D721Med (cell line): ENCODE data around the gene FAM43A.
A peak's percentile ranks its signal among the peaks of the same experiment; 100 is the strongest.

ENCODE experiments used
- DNase-seq: peaks from one replicate; pipeline ENCODE4 v3.0.0; 2011; ENCODE audit warnings: low spot score; ENCODE audit not compliant: insufficient read length
- FAIRE-seq: peaks from 2 replicates; lab custom pipeline; 2011; peaks lifted over from hg19 to GRCh38; lab: Jason Lieb, UNC
- TF ChIP-seq, protein P1 (sequence below): IDR thresholded peaks from 2 replicates; pipeline ENCODE4 v1.5.1; 2012; ENCODE audit warnings: mild to moderate bottlenecking, control low read depth; ENCODE audit not compliant: insufficient read depth; ENCODE audit errors: missing control alignments

The FAM43A gene

DNA sequence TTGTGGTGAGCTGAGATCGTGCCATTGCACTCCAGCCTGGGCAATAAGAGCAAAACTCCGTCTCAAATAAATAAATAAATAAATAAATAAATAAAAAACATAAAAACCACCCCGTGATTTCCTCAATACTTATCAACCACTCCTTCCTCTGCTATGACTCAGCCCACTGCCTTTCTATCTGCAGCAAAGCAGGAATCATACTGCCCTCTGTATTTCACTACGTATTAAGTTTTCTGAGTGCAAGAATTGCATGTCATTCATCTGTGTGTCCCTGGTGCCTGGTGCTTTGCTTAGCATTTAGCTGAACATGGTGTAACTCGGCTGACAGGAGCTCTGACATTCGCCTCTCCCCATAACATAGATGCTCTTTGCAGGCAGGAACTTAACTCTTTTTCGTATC lies 20.8 kb upstream of the FAM43A start:
- no peak for FAIRE-seq
- TF ChIP-seq, protein P1, sequence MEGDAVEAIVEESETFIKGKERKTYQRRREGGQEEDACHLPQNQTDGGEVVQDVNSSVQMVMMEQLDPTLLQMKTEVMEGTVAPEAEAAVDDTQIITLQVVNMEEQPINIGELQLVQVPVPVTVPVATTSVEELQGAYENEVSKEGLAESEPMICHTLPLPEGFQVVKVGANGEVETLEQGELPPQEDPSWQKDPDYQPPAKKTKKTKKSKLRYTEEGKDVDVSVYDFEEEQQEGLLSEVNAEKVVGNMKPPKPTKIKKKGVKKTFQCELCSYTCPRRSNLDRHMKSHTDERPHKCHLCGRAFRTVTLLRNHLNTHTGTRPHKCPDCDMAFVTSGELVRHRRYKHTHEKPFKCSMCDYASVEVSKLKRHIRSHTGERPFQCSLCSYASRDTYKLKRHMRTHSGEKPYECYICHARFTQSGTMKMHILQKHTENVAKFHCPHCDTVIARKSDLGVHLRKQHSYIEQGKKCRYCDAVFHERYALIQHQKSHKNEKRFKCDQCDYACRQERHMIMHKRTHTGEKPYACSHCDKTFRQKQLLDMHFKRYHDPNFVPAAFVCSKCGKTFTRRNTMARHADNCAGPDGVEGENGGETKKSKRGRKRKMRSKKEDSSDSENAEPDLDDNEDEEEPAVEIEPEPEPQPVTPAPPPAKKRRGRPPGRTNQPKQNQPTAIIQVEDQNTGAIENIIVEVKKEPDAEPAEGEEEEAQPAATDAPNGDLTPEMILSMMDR = no peak
- DNase-seq = no peak

DNA sequence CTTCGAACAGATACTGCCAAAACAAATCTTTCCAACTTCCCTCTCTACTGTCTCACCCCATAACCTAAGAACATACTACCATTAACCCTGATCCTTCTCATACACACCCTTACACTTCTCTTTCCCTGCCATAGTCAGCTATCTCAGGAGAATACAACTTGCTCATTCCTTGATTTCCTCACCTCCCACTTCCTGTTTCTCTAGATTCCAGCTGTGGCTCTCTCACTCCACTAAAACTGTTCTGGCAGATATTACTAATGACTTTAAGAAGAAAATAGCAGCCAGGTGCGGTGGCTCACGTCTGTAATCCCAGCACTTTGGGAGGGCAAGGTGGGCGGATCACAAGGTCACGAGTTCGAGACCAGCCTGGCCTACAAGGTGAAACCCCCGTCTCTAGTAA lies 18.3 kb upstream of the FAM43A start:
- TF ChIP-seq, protein P1 = no peak
- DNase-seq (no peak), FAIRE-seq (no peak)

DNA sequence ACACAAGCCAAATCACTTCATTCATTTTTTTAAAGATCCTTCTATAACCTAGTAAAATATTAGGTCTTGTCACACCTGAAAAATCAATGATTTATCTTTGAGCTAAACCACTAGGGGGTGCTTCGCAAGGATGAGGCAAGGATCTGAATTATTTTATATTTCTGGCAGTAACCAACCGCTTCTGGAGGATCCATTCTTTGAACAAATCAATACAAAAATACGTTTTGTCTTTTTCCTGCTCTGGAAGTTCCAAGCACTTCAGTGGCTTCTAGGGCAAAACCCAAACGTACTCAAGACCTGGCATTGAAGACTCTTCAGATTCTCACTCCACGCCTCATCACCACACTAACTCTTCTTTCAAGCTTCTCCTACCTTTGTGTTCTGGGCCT lies 14.2 kb upstream of the FAM43A start:
- DNase-seq (no peak), FAIRE-seq (no peak)
- TF ChIP-seq, protein P1 = peak; percentile 61

DNA sequence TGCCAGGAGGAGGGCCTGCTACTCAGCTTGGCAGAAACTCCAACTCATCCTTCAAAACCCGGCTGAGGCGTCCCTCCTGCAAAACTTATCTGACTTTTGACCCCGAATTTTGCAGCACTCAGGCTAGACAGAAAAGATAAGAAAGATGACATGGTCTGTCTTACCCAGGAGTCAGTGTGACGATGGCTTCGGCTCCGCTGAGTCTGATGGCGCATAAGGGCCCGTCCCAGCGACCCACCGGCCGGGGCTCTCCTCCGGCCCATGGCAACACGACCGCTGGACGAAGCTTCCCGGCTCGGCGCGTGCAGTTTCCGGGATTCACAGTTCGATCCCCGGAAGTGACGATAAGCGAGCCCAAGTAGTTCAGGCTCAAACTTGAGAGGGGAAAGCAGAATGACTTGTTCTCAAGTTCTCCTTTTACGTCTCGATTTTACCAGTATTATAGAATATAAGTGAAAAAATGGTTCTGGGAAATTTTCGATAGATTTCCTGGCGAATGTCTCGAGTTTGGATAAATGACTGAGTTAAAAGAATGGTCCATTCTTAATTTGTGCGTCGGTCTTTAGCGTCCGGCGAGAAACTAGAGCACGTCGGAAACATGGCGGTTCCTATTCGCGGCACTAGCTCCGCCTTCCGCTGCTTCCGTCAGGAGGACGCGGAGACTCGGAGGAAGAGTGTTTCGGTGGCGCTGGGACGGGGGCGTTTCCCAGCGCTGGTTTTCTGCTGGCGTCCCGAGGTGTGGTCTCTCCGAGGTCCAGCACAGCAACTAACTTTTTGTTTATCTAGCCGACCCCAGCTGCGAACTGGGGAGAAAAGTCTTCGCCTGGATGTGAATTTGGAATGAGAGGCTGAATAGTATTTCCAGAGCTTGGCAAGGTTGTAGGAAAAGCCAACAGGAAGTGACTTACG lies 13.5 kb upstream of the FAM43A start, which contains the start of gene LSG1:
LSG1 (minus strand) TSS at position 292 of the 909 bp plus-strand sequence; CDS start at position 263, 29 bp downstream.
- TF ChIP-seq, protein P1 = no peak
- DNase-seq (peak; percentile 71), FAIRE-seq (no peak)

DNA sequence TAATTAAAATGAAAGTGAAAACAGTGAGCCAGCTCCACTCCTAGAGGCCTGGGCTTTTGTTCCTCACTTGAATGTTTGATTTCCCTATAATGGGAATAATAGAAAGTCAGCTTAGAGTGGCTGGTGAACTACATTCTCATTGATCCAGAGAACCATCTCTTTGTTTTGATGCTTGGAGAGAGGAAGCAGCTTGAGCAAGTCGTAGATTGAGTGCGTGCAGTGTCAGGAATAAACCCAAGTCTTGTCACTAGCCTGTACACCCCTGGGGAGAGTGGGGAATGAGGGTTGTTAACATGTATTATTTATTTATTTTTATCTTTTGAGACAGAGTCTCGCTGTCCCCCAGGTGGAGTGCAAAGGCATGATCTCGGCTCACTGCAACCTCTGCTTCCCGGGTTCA lies 12.8 kb upstream of the FAM43A start:
- FAIRE-seq (no peak), DNase-seq (no peak)
- TF ChIP-seq, protein P1 = no peak

DNA sequence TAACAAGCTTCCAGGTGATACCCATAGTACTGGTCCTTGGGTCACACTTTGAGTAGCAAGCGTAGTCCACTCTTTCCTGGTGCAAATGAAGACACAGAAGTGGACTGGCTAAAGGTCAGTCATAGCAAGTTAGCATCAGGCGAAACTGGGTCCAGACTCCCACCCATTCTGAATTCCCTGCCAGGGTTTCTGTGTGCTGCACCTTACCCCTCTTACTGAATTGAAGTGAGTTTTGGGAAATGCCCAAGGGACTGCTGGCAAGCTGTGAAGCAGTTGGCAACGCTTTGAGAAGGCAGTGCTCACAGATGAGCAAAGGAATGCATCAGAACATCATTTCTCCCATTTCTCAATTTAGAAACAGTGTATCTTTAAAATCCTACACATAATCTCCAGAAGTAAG lies 11.9 kb upstream of the FAM43A start:
- FAIRE-seq (no peak), DNase-seq (no peak)
- TF ChIP-seq, protein P1 = no peak
